Stimulated activated CD8-positive, alpha-beta memory T cell treated with anti-CD3 and anti-CD28 coated beads, Interleukin-7, amount 100 ng/mL, for 1 hour (primary cell): ENCODE measurements around the gene KIF18B.

ENCODE experiments used
- DNase-seq, 2 donors: peaks; one replicate each; pipeline ENCODE4 v3.0.0-alpha.2; 2020; ENCODE audit warnings: low read depth in 2 of 2

The KIF18B gene

DNA sequence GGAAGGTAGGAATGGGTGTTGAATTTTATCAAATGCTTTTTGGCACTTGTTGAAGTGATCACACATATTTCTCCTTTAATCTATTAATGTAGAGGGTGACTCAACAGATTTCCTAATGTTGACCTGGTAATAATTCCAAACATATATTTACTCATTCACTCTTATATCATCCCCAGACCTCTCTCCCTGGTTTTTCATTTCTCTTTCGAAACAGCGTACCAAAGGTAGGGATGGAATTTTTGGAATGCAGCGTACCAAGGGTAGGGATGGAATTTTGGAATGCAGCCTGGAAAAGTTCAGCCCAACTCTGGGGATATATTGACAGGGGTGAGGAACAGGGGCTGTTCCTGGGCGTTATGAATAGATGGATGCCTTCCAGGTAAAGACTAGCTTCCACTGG, 7.3 kb downstream of the KIF18B start:
- DNase-seq = no peak

DNA sequence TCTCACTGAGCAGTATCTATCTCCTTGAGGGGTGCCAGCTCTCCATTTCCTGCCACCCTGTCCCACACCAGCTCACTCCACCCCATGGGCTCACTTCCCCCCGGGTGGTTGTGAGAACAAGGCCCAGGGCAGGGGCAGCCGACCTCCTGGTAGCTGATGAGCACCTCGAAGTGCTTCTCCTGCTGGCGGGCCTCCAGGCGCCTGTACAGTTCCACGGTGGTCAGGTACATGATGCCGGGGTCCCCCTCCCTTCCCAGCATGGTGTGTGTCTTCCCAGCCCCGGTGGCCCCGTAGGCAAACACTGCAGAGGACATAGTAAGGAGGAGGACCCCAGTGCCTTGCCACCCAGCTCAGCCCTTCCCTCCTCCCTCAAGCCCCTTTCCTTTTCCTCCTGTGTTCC, 12.5 kb downstream of the KIF18B start:
- no peak for DNase-seq

DNA sequence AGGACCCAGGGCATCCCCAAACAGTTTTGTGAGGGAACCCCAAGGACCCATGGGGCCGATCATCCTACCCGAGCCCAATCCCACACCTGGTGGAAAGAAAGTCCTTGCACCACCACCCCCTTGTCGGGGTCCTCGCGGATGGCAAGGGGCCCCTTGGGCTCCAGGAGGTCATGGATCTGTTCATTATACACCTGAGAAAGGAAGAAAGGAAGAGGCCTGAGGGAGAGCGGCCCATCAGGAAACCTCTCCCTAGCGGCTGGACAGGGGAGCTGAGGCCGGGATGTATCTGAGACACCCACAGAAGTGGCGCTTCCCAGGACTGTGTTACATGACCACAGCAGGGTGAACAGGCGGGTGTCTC, 12.8 kb downstream of the KIF18B start:
- DNase-seq = no peak

DNA sequence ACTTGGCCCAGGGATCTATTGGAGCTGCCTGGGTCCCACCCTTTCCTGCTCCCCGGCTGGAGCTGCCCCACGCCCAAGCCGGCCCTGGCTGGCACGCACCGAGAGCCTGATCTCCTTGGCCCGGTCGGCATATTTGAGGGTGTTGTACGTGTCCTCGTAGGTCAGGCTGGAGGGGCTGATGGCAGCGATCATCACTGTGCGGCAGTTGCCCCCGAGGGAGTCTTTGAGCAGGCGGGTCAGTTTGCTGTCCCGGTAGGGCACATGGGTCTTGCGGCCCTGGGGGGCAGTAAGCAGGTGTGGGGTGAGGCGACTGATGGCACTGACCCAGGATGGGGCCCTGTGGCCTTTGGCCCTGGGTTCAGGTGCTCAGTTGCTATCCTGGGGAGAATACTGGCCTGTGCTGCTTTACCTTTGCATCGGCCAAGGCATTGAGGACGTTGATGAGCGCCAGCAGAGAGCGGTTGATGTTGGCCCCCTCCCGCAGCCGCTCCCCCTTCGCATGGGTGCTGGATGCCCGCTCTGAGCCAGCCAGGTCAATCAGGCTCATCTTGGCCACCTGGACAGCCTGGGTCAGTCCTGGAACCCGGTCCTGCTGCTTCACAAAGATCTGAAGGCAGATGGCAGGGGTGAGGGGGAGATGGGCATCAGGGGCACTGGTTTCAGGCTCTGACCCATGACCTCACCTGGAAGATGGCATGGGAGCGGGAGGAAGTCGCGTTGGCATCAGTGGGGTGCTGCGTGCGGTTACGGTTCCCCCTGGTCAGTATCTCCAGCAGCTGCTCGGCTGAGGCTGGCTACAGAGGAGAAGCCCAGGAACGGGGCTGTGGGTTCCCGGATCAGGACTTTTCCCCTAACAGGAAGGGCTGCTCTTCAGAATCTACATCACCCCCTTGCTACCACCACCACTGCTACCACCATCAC, 13.5 kb downstream of the KIF18B start:
- no peak for DNase-seq

DNA sequence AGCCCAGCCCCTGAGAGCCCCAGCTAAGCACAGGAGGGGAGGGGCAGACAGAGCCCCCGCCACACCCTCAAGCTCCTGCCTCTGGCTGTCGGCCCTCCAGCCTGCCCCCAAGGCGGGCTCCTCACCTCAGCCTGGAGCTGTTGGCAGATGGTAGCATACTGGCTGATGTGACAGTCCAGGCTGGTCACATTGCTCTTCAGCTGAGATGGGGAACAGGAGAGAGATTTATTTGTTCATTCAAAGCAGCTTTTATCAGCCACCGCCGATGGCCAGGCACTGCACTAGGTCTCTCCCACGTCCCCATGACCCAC, 14.8 kb downstream of the KIF18B start:
- no peak for DNase-seq

DNA sequence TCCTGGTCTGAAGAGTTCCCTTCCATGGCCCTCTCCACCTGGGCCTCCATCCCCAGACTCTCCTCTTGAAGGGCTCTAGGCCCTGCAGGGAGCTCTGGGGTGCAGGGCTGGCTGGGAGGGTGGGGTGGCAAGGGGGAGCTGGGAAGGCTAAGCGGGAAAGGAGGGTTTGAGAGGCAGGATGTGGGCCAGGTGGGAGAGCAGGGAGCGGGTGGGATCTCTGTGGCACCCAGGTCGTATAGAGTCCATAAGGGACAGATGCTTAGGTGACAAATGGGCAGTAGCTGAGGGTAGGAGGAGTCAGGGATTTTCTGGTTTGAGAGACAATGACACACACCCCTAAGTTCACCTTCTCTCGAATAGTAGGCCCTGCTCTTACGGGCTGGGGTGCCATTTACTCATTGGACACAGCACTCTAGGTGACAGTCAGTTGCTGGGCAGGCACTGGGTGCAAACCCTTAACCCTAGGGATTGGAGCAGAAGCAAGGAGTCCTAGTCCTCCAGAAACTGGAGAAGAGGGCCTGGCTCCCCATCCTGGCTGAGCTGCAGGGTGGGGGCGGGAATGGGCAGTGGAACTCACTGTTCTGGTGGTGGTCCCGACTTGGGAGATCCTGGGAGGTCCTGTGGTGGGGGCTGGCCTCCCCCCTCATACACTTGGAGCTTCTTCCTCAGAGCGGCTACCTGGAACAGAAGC, 15.3 kb downstream of the KIF18B start:
- DNase-seq = no peak

DNA sequence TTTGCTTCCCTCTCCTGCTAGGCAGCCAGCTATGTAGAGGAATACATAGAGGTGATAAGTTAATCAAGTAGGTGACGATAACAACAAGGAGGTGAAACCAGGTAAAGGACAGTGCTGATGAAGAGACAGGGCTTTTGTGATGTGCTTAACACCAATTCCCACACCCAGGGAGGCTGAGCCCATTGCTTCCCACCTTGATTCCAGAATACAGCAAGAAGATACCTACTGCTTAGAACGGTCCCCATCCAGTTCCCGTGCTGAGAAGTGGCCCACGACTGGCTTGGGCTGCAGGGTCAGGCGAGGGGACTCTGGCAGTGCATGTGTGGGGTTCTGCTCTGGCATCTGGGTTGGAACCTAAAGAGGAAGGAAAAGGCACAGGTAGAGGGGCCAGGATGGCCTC, 16.2 kb downstream of the KIF18B start:
- DNase-seq = no peak

DNA sequence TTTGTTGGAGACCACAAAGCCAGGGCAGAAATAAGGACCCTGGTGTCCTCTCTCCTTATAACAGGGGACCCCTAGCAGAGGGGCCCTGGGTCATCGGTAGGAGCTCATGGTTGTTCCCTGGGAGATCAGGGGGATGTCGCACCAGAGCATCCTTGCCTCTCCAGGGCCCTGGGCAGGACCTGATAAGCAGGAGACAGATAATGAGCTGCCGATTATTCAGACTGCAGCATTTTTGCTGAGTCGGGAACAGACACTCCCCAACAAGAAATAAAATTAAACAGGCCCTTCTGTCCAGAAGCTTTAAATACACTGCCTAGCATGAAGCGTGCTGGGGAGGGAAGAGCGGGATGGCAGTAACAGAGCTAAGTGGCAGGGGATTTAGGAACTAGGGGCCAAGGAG, 16.9 kb downstream of the KIF18B start:
- no peak for DNase-seq

DNA sequence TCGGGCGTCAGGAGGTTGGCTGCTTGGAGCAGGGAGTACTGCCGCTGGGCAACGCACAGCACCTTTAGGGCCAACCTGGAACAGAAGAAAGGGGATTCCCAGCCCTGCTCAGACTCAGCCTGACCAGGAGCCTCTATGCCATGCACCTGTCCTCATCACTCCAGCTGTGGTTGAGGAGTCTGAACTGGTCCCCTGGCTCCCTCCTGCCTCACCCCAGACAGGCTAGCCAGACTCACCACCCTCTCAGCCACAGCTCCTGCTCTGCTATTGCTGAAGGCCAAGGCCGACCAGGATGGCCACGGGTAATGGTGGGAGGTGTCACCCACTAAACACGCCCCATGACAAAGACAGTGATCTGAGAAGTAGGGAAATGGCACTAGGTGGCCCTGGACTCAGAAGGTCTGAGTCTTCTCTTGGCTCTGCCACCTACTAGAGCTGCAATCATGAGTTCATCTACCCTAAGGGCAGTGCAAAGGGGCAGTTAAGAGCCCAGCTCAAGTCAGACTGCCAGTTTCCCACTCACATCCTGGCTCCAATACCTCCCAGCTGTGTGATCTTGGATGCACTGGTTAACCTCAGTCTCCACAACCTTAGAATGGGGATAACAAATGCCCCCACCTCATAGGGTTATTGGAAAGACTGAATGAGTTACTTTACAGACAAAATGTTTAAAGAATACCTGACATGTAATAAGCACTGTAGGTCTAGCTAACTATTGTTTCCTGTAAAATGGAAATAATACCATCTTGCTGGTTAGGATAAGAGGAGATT, 18.4 kb downstream of the KIF18B start:
- no peak for DNase-seq

DNA sequence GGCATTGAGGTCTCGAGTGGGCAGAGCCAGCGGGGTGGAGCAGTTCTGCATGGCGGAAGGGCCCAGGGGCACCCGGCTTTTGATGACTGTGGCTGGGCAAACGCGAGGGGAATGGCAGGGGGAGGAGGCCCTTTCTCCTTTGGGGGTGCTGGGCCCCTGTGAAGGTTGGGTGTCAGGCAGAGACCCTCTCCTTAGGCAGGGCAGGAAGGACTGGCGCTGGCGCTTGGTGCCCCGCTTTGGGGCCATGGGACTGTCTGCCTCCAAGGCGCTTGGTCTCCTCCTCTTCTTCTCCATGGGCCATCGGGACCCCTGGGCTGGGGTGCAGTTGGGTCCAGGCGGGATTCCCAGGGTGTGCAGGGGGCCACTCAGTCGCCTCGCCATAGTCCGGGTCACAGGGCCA, 19.4 kb downstream of the KIF18B start:
- no peak for DNase-seq

DNA sequence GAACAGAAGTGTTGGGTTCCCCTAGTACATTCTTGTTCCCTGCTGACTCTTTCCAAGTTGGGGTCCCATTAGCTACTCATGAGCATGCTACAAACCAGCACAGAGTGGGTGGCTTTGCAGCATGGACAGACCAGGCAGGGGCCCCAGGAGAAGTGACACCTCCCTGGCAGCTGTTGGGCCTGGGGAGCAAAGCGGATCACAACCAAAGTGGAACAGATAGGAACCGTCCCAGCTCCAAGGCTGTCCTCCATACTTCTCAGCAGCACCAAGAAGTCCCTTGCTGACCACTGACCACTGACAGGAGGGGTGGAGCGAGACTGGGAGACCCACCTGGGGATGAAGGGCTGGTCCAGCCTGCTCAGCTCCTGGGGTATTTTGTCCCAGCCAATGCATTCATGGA, 19.9 kb downstream of the KIF18B start:
- no peak for DNase-seq

DNA sequence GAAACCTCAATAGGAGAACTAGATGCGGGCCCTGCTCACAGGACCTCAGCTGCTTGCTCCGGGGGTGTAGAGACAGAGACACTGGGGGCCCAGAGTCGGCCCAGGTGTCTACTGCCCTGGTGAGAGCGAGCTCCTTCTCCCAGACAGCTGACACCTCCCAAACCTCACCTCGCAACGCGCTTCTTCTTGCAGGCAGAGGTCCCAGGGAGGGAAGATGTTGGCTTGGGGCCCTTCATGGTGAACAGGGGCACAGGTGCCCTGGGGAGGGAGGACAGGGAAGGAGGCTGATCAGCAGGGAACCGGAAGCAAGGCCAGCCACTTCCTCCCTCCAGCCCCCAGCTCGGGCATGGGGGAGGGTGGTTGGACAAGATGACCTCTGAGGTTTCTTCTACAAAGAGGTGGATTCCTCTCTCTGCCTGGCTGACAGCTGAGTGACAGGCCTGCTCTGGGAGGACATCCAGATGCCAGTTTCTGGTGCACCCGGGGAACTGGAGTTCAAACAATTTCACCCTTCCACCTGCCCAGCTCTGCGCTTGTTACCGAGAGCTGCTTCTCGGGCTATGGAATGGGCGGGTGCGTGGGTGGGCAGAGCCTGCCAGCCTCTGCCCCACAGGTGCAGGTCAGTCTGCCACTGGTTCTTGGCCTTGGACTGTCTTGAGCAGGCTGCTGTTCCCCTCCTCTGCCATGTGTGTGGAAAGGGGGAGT, 20.6 kb downstream of the KIF18B start:
- no peak for DNase-seq

DNA sequence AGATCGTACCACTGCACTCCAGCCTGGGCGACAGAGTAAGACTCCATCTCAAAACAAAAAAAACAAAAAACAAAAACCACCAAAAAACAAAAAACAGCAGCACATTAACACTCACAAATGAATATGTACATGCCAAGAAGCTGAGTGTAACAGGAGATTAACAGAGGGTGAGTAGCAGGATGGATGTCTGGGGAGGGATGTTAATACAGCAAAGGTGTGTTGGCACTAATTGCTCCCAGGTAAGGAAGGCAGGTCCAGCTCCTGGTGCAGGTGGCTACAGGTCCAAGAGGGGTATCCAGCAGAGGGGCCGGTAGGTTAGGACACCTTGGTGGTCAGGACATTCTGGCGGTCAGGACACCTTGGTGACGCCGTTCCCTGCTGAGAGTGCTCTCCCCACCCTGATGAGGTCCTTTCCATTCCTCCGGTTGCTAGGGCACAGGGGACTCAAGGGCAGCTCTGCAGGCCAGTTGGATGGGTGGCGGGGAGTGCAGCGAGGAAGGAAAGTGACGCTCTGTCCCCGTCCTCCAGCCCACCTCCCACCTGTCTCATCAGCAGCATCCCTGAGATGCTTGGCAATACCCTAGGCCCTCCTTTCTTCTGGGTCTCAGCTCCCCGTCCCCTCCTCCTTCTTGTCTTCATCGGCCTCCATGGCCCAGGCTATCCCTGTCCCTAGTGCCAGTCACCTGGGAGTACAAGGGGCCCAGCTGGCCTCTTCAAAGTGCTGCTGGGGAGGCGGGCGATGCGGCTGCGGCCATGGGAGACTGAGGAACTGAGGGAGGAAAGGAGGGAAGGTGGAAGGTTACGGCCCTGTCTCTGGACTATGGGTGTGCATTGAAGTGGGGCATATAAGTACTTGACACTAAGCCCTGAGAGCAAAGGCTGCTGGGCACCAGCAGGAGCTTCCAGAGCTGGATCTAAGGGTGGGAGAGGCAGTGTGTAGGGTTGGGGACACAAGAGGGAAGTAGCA, 21.6 kb downstream of the KIF18B start:
- DNase-seq = no peak

DNA sequence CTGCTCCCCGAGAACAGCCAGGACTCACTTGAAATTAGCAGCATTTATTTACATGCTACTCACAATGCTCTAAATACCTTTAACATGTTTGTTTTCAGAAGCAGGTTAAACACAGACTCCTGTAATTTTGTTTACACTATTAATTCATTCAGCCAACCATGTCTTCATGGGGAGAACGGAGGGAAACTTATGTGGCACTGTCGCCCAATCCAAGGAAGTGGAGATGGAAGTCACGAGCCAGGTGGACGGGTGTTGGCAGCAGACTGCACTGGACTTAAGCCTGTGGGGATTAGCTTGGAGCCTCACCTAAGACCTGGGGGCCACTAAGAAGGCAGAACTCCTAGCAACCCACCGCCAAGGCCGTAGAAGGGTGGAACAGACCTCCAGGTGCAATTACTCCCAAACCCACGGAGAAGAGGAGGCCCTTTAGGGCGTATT, 23.4 kb downstream of the KIF18B start:
- DNase-seq = no peak

DNA sequence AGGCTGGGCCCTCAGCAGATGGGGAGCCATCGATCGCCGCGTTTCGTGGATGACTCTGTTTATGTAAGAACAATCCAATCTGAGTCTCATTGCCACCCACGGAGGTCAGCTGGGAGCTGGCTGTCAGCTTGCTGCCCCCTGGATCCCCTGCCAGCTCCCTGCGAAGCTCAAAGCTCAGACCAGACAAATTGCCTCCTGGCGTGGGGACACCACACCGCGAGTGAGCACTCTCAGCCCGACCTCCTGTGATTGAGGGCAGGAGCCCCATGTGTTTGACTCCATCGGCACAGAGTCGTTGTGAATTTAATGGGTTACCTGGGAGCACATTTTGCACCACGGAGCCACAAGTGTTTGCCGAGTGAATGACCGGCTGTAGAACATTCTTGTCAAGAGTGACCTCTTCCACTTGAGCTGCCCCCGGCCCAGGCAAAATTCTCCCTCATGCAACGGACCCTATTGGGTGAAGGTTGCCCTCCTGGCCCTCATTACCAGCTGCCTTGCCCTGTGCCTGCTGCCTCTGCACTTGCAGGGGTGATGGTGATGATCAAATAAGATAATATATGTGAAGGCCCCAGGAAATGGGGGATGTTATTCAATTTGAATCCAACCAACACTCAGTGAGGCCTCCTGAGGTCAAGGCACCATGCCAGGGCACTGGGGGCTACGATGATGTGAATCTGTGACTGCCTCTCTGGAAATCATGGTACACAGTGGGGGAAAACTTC, 24.7 kb downstream of the KIF18B start:
- DNase-seq = no peak

DNA sequence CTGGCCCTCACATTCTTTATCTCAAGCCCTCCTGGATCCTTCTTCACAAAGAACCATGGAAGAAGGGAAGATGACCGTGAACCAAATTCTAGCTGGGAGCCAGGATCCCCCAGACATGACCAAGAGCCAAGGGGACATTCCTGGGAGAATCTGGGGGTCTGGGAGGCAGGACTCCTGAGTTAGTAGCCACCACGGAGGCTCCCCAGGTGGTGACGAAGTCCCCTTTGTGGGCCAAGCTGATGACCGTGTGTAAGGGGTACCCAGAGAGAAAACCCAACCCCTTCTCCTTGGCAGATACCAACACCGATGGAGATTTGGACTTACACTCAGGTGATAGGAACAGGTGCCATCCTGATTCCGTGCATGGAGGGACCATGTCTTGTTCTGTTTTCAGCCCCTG, 25.4 kb downstream of the KIF18B start:
- no peak for DNase-seq

DNA sequence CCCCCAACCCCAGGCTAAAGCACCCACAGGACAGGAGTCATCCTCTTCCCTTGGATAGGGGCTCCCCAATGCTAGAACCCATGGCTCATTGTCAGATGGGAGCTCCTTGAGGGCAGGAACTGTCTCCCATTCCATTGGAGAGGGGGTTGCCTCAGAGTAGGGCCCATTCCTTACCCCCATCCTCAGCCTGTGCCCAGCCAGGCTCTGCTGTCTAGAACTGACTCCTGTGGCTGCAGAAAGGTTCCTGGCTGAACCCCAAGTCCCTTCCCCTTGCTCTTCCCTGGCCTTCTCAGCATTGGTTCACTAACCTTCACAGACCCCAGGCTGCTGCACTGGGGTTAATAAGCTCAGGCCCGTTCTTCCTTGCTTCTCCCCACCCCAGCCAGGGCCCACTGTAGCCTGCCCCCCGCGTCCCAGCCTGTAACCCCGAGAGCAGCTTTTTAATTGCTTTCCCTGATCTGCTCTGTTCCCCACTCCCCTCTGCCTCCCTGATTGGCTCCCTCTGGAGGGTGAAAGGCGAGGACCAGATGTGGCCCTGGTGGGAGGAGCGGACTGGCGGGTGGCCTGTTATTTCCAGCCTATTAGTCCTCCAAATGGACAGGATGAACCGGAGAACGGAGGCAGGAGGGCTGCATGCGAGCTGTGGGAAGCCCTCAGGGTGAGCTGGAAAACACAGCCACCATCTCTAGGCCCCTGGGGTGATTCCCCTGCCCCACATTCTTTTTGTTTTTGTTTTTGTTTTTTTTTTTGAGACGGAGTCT, 26.3 kb downstream of the KIF18B start:
- DNase-seq = no peak

DNA sequence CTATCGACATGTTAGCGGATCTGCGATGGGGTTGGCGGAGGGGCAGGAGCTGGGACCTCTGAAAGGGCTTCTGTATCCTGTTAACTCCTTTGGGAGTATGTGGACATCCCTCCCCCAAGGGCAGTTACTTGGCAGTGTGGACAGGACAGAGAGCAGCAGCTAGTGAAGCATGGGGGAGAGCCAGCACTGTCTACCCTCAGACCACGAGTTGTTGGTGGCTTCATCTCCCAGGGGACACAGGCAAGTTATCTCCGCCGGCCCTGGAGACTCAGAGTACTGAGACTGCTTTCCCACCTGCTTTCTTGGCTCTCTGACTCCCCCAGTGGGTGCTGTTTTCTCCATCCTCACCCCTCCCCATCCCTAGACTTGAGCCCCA, 27.0 kb downstream of the KIF18B start:
- no peak for DNase-seq

DNA sequence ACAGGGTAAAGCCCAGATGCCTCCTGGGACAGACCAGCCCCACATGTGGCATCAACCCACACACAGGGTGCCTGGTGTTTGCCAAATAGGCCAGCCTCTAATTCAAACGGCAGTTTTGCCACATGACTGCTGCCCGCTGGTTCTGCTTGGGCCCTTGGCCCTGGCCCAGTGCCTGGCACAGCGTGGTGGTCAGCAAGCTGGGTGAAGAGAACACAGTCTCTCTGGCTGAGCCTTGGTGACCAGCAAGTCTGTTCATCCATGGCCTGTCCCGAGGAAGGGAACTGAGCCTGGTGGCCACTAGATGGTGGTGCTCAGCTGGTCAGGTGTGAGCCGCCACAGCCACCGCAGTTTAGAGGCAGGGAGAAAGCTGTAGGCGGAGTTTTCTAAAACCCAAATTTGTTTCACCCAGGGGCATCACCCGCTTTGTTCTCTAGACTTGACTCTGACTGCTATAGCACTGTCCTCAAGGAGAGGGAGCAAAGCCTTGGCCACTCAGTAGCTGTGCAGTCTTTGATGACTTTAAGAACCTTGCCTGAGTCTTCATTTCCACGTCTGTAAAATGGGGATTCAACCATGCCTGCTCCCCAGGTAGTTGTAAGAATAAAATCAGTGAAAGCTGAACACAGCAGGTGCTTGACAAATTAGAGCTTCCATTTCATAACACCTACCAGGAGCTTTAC, 27.5 kb downstream of the KIF18B start:
- DNase-seq = peak; percentile 17
